Stimulated activated CD4-positive, alpha-beta T cell treated with anti-CD3 and anti-CD28 coated beads, Interleukin-1b, Interleukin-23, amount 100 ng/mL, for 1 hour (primary cell): ENCODE results near the gene ASPDH.

Source experiments
- DNase-seq, 2 donors: peaks; one replicate each; pipeline ENCODE4 v3.0.0-alpha.2; 2020; ENCODE audit warnings: low read depth in 2 of 2

Gene ASPDH

GRCh38 chr19:50513746-50514345, at the start of gene ASPDH:
TSS of gene ASPDH (minus strand) at chr19:50513913. CDS start at chr19:50513823, 90 bp downstream.
- DNase-seq: no peak

GRCh38 chr19:50562996-50563395, 49.3 kb upstream of the ASPDH start:
- no peak for DNase-seq

- no peak for DNase-seq
Observed at GRCh38 chr19:50562329-50562728, 48.6 kb upstream of the ASPDH start.

GRCh38 chr19:50559636-50560035, 45.9 kb upstream of the ASPDH start:
- no peak for DNase-seq

- no peak for DNase-seq
Observed at GRCh38 chr19:50558449-50558848, 44.7 kb upstream of the ASPDH start.

- DNase-seq: no peak
Observed at GRCh38 chr19:50558039-50558438, 44.3 kb upstream of the ASPDH start.

- no peak for DNase-seq
Observed at GRCh38 chr19:50557009-50557613, 43.4 kb upstream of the ASPDH start.

- peak; percentile 24 to 74 for DNase-seq
Observed at GRCh38 chr19:50556282-50557008, 42.7 kb upstream of the ASPDH start.

GRCh38 chr19:50555450-50556281, 42.0 kb upstream of the ASPDH start:
- DNase-seq: no peak

GRCh38 chr19:50555033-50555432, 41.3 kb upstream of the ASPDH start:
- DNase-seq: no peak

GRCh38 chr19:50554212-50554611, 40.5 kb upstream of the ASPDH start:
- DNase-seq: no peak

GRCh38 chr19:50553134-50553703, 39.5 kb upstream of the ASPDH start:
- no peak for DNase-seq

- no peak for DNase-seq
Observed at GRCh38 chr19:50552540-50552939, 38.8 kb upstream of the ASPDH start.

- no peak for DNase-seq
Observed at GRCh38 chr19:50551715-50552187, 38.0 kb upstream of the ASPDH start.

- DNase-seq: no peak
Observed at GRCh38 chr19:50551034-50551714, 37.5 kb upstream of the ASPDH start.

- DNase-seq: no peak
Observed at GRCh38 chr19:50550594-50550966, 36.9 kb upstream of the ASPDH start.

GRCh38 chr19:50549927-50550593, 36.3 kb upstream of the ASPDH start:
- DNase-seq: no peak

GRCh38 chr19:50549059-50549926, 35.6 kb upstream of the ASPDH start:
- DNase-seq: no peak

GRCh38 chr19:50548191-50549058, 34.7 kb upstream of the ASPDH start:
- DNase-seq: no peak
